AG04449 (cell line): ENCODE data around the gene OR9G4.

Source experiments
- CTCF ChIA-PET: fragments of 350-600 bp; formaldehyde crosslinking; extraction: SDS; loops from one replicate; lab custom pipeline; 2021; ENCODE audit warnings: antibody characterized with exemption; lab: Yijun Ruan, JAX
- POLR2A ChIA-PET: fragments of 400-600, 350-600 bp; formaldehyde crosslinking; extraction: SDS; loops from one replicate; lab custom pipeline; 2020; ENCODE audit warnings: antibody characterized with exemption, inconsistent platforms; lab: Yijun Ruan, JAX
- DNase-seq: peaks from one replicate; pipeline ENCODE4 v3.0.0-alpha.2; 2010; ENCODE audit warnings: low read depth, low spot score
- H3K4me3 ChIP-seq: 2 replicates; pipeline ENCODE4 v1.5.1; 2011; ENCODE audit warnings: low read depth, mild to moderate bottlenecking, control low read depth, low read length
- CTCF ChIP-seq: IDR thresholded peaks from one replicate; pipeline ENCODE4 v1.5.1; 2011; ENCODE audit warnings: mild to moderate bottlenecking, moderate library complexity, low read length, control low read depth, inconsistent platforms; ENCODE audit not compliant: insufficient read depth; ENCODE audit errors: missing control alignments

Gene OR9G4

GRCh38 chr11:56706486-56706885 is 42.0 kb downstream of the OR9G4 start:
- no peak overlapping the region for H3K4me3 ChIP-seq
- no peak for TF ChIP-seq CTCF
- DNase-seq = no peak
- ChIA-PET POLR2A (no interaction called here), CTCF (no interaction called here)

- no peak for DNase-seq
- no peak for TF ChIP-seq CTCF
- ChIA-PET POLR2A (no interaction called here), CTCF (no interaction called here)
- H3K4me3 ChIP-seq = no peak overlapping the region
Measured at GRCh38 chr11:56705784-56706396, 42.6 kb downstream of the OR9G4 start.

GRCh38 chr11:56700914-56701485 is 47.5 kb downstream of the OR9G4 start:
- ChIA-PET POLR2A (no interaction called here), CTCF (no interaction called here)
- no peak overlapping the region for H3K4me3 ChIP-seq
- no peak for TF ChIP-seq CTCF
- DNase-seq = no peak

DNA sequence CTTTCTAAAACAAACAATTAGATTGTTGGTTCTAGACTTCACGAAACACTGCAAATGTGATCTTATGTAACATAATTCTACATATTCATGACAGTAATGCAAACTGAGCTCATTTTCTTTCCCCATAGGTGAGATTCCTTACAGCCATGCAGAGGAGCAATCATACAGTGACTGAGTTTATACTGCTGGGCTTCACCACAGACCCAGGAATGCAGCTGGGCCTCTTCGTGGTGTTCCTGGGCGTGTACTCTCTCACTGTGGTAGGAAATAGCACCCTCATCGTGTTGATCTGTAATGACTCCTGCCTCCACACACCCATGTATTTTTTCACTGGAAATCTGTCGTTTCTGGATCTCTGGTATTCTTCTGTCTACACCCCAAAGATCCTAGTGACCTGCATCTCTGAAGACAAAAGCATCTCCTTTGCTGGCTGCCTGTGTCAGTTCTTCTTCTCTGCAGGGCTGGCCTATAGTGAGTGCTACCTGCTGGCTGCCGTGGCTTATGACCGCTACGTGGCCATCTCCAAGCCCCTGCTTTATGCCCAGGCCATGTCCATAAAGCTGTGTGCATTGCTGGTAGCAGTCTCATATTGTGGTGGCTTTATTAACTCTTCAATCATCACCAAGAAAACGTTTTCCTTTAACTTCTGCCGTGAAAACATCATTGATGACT is 48.1 kb downstream of the OR9G4 start:
- CTCF ChIA-PET = no interaction called here
- DNase-seq = no peak
- H3K4me3 ChIP-seq = no peak overlapping the region
- POLR2A ChIA-PET = no interaction called here
- TF ChIP-seq CTCF = no peak

DNA sequence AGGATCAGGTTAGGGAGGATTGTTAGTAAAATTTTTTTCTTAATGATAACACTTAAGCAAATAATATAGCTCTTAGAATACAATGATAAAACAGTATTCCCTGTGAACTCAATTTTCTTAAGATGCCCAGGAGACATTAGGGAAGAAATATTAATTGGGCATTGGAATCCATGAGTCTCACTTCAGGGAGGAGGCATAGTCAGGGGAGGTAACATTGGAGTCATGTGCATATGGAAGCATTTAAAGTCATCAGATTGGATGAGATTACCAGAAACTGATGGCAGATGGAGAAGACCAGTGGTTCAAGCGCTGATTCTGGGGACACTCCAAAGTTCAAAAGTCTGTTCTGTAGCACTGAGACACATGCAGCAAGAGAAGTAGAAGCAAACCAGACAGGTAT is 49.7 kb downstream of the OR9G4 start, which contains the start of gene OR9G1:
TSS of gene OR9G1 (plus strand) at position 301 of the 400 bp plus-strand sequence. CDS start 1,293 bp downstream, outside the sequence.
- no peak for TF ChIP-seq CTCF
- no peak for DNase-seq
- ChIA-PET POLR2A (no interaction called here), CTCF (no interaction called here)
- no peak within 1 kb of the TSS for H3K4me3 ChIP-seq

GRCh38 chr11:56693428-56693827 is 55.1 kb downstream of the OR9G4 start:
- no peak for TF ChIP-seq CTCF
- no peak for DNase-seq
- ChIA-PET POLR2A (no interaction called here), CTCF (no interaction called here)
- no peak overlapping the region for H3K4me3 ChIP-seq
